ENCODE results near the gene ZNF592.
"Not testable (repeated sequence)": the region's sequence is repeated elsewhere in the genome, so short reads cannot be mapped to it uniquely, and the experiment has no call there.

ZNF592 gene, protein sequence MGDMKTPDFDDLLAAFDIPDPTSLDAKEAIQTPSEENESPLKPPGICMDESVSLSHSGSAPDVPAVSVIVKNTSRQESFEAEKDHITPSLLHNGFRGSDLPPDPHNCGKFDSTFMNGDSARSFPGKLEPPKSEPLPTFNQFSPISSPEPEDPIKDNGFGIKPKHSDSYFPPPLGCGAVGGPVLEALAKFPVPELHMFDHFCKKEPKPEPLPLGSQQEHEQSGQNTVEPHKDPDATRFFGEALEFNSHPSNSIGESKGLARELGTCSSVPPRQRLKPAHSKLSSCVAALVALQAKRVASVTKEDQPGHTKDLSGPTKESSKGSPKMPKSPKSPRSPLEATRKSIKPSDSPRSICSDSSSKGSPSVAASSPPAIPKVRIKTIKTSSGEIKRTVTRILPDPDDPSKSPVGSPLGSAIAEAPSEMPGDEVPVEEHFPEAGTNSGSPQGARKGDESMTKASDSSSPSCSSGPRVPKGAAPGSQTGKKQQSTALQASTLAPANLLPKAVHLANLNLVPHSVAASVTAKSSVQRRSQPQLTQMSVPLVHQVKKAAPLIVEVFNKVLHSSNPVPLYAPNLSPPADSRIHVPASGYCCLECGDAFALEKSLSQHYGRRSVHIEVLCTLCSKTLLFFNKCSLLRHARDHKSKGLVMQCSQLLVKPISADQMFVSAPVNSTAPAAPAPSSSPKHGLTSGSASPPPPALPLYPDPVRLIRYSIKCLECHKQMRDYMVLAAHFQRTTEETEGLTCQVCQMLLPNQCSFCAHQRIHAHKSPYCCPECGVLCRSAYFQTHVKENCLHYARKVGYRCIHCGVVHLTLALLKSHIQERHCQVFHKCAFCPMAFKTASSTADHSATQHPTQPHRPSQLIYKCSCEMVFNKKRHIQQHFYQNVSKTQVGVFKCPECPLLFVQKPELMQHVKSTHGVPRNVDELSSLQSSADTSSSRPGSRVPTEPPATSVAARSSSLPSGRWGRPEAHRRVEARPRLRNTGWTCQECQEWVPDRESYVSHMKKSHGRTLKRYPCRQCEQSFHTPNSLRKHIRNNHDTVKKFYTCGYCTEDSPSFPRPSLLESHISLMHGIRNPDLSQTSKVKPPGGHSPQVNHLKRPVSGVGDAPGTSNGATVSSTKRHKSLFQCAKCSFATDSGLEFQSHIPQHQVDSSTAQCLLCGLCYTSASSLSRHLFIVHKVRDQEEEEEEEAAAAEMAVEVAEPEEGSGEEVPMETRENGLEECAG (N-terminal part only)

DNA sequence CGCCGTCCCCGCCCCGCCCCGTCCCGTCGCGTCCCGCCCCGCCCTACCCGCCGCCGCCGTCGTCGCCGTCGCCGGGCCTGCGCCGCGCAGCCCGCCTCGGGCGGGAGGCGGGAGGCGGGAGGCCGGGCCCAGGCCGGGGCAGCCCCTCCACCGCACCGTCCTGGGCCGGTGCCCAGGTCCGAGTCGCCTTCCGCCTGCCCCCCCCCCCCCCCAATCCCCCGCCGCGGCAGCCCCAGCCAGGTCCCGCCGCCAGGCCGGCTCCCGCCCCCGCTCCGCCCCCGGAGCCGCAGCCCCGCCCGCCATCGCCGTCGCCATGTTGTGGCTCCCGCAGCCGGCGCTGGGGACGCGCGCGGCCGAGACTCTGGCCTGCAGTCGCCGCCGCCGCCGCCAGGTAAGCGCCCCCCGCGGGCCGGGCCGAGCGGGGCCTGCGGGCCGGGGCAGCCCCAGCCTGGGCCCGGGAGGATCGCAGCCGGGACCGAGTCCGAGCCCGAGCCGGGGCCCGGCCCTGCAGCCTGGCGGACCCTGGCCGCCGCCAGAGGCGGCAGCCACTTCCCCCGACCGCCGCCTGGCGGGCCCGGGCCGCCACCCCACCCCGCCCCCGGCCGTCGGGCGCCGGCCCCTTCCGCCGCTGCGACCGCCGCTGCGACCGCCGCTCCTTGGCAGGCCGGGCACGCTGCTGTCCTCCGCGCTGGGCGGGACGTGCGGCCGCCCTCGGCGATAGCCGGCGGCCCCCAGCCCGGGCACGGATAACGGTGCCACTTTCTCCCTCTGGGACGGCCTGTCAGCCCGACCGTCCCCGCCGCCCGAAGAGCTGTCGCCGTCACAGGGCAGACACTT, at the start of gene ZNF592:
Gene ZNF592, plus strand, starts transcription at position 319 of the 837 bp plus-strand sequence. CDS start 34,084 bp downstream, outside the sequence.
- no peak for DNase-seq (ENCODE audit: low read depth, low spot score)

DNA sequence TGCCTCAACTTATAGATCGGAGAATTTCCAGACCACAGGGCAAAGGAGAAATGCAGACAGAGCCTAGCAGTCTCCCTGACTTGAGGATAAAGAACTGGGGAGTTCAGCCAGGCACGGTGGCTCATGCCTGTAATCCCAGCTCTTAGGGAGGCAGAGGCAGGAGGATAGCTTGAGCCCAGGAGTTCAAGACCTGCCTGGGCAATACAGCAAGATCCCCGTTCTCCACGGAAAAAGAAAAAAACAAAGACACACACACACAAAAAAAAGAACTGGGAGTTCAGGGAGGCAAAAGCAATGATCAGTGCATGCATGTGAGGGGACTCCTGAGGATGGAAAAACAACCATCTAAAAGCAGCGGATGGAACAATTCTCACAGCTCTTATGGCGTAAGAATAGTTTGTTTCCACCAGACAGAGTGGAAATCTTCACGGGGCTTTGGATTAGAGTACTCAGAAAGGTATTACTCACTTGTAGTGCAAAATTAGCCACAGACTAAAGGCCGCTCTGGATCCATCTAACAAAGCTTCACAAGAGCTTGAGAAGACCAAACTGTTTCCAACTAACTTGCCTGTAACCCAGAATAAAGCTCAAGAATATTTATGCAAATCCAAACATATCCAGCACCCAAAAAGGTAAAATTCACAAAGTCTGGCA, 48.7 kb upstream of the ZNF592 start:
- DNase-seq (ENCODE audit: low read depth, low spot score) = no peak

DNA sequence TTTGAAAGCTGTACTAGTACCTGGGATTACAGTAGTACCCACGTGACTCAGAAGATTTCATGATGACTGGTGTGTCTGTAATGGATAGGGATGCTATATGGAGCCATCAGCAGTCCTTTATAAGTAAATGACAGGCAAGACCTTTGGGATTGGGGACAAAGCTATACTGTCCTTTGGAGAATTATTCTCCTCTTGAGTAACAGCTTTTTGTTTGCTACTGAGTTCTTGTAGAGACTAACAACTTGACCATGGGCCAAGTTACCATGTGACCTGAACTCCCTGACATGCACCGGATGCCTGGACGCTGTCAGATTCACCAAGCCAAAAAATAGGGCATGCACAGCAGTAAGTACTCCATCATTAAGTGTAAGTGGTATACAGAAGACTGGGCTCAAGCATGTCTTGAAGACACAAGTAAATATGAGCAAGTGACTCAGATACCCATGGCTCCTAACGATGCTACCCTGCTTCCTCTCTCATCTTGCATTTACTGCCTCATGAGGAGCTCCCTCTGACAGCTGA, 45.4 kb upstream of the ZNF592 start:
- DNase-seq (ENCODE audit: low read depth, low spot score) = no peak

DNA sequence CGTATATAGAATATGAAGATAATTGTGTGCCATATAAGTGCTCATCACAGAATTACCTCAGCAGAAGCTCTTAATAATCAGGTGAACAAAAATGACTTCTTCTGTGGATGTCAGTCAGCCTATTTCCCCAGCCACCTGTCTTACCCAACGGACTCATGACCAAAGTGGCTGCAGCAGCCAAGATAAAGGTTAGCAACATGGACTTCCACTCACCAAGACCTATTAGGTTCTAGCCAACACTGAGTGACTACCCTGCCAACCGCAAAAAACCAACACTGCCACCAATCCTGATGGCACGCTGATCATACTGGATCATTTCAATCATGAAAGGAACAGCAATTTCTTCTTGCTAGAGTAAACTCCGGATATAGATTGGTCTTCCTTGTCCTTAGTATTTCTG, 44.6 kb upstream of the ZNF592 start:
- no peak for DNase-seq (ENCODE audit: low read depth, low spot score)

DNA sequence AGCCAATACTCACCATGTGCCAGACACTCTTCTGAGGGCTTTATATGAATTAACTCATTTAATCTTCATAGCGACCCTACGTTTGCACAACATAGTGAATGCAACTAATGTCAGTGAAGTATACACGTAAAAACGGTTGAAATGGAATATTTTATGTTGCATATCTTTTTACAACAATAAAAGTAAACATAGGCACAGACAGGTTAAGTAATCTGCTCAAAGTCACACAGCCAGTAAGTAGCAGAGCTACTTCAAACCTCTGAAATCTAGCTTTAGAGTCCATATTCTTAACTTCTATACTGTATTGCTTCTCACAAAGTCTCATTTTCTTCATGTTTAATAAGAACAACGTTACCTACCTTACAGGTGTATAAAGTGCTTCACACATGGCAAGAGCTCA, 34.0 kb upstream of the ZNF592 start:
- DNase-seq (ENCODE audit: low read depth, low spot score) = no peak

DNA sequence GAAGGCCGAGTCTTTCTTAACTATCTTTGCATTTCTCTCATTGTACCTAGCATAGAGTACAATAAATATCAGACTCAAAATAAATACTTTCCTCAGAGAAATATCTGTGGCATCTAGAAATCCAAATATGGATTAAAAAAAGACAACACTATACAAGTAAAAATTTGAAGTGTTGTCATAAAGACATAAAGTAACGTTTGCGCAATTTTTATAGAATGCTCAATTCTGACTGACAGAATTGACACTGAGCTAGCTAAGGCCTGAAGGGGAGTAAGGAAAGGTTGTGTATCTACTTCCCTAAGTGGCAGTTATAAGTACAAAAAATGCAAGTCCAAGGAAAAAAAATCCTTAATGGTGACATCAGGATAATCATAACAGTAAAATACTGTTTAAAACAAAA, 33.6 kb upstream of the ZNF592 start:
- no peak for DNase-seq (ENCODE audit: low read depth, low spot score)

DNA sequence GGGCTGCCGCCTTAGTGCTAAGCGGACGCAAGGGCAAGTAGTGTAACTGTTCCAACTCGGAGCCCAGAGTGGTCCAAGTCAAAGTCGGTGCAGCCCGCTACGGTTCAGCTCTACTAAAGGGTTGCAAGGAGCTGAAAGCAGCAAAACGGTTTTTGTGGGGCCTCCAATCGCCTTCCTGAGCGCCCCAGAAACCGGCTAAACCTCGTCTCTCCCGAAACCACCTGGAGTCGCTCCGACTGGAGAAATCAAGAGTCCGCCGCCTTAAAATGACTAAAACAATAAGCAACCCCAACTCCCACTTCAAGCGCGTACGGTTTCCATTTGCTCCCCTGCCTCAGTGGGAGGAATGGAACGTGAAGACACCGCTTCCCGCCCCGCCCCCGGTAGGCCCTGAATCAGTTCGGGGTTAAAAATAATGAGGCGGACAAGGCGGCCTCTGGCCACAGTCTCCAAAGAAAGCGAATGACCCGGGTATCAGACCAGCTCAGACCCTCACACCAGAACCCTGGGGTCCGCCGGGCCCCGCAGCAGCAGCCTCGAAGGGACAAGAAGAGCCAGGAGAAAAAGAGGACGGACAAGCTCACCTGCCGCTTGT, 32.9 kb upstream of the ZNF592 start:
- no peak for DNase-seq (ENCODE audit: low read depth, low spot score)

DNA sequence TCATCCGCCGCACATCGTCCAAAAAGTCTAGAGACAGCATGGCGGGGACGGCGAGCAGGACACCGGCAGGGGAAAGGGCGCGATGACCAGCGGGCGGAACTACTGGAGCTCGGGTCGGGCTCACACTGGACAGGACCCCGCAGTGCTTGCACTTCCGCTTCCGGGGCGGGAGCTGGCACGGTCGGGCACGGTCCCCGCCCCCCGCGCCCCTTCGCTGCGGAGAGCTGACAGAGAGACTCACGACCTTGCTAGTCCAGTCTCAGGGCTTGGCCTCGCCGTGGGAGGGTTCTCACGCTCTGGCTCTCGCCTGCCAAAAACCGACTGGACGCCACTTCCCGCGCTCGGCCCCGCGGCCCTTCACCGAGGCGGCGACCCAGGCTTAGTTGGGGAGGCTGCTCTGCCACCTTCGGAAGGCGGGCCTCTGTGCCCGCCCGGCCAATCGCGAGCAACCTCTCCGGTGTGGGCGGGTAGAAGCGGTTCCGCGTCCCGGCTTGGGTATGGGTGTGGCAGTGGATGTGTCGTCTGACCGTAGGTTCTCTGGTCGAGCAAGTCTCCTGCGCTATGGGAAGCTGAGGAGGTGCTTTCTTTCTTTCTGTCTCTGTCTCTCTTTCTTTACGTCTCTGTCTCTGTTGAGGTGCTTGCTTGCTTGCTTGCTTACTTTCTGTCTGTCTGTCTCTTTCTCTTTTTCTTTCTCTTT, 32.2 kb upstream of the ZNF592 start, which contains the start of gene SEC11A:
Gene SEC11A, minus strand, starts transcription at position 104 of the 697 bp plus-strand sequence. Its CDS starts 64 bp downstream, at position 40.
- DNase-seq (ENCODE audit: low read depth, low spot score) = peak; percentile 85

DNA sequence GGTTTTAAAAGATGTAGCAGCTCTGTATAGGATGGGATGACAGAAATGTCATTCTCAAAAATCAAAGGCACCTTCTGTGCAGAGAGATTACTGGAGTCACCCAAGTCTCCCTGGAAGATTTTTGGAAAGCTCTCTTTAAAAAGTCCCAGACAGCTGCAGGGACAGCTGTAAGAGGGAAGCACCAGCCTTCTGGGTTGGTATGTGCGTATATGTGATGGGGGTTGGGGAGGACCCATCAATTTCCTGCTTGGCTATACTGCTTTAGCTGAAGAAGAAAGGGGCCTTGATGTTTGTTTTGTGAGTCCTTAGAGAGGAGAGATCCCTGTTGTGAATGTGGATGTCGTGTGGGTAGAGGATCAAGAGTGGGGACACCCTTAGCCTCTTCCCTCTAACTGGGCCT, 27.0 kb upstream of the ZNF592 start:
- no peak for DNase-seq (ENCODE audit: low read depth, low spot score)

DNA sequence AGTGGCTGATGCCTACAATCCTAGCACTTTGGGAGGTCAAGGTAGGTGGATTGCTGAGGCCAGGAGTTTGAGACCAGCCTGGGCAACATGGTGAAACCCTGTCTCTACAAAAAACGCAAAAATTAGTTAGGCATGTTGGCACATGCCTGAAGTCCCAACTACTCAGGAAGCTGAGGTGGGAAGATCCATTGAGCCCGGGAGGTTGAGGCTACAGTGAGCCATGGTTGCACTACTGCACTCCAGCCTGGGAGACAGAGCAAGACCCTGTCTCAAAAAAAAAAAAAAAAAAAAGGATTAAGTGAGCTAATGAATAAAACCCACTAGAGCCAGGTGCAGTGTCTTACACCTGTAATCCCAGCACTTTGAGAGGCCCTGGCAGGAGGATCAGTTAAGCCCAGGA, 25.8 kb upstream of the ZNF592 start:
- DNase-seq (ENCODE audit: low read depth, low spot score) = no peak

DNA sequence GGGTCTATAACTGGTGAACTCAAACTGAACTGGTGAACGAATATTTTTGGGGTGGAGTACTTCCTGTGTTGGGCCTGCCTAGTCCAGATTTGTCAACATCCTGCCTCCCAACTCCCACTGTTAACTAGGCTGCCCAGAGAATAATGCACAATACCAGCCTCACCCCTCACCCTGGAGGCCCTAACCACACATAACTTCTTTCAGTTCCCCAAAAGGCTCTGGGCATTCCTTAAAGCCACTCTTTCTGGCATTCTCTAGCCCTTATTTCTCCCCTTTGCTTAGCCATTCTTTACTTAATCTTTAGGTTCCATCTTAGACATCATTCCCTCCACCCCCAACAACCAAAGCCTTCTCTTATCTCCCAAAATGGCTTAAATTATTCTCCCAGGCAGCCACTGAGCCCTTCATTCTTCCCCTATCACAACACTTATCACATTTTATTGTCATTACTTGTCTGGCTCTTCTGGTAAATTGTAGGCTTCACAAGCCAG, 23.3 kb upstream of the ZNF592 start:
- DNase-seq (ENCODE audit: low read depth, low spot score) = no peak

DNA sequence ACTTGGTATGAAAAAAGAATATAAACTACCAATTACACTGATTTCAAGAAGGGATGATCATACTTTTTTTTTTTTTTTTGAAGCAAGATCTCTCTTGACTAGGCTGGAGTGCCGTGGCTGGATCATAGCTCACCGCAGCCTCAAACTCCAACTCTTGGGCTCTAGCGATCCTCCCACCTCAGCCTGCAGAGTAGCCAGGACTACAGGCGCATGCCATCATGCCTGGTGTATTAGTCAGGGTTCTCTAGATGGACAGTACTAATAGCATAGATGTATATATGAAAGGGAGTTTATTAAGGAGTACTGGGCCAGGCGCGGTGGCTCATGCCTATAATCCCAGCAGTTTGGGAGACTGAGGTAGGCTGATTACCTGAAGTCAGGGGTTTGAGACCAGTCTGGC, 21.0 kb upstream of the ZNF592 start:
- no peak for DNase-seq (ENCODE audit: low read depth, low spot score)

DNA sequence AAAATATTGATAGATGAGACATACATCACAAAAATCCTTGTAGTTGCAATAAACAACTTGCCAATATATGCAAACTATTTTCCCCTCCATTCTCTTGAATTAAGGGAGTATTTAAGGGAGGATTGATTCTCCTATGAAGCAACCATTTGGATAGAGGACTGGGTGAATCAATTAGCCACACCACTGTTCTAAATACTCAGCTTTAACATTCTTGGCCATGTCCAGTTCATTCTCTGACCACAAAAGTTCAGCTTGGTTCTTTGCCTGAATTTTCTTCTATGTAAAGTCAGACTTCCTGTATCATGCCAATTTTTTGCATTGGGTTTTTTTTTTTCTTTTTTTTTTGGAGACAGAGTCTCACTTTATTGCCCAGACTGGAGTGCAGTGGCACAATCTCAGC, 16.6 kb upstream of the ZNF592 start:
- DNase-seq (ENCODE audit: low read depth, low spot score) = no peak

DNA sequence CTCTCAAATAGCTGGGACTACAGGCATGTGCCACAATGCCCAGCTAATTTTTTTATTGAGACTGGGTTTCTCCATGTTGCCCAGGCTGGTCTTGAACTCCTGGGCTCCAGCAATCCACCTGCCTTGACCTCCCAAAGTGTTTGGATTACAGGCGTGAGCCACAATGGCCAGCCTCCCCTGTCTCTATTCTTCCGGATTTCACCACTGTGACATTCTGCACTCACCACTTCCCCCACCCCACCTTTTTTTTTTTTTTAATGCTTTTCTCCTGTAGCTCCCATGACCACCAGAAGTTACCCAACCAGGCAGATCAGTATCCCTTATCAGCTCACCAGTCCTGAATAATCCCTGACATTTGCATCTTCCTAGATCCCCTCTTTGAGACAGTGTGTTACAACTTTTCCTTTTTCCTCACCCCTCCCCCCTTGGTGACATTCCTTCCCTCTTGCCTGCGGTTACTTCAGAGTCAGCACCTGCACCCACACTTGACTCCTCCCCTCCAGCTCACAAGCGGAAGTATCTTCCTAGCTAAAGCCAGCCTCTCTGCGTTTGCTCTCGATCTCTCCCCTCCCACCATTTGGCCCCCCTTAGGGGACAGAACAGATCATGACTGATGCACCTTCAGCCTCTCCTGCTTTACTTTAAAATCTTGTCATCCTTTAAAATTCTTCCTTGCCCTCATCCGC, 13.5 kb upstream of the ZNF592 start:
- peak; percentile 94 for DNase-seq (ENCODE audit: low read depth, low spot score)

DNA sequence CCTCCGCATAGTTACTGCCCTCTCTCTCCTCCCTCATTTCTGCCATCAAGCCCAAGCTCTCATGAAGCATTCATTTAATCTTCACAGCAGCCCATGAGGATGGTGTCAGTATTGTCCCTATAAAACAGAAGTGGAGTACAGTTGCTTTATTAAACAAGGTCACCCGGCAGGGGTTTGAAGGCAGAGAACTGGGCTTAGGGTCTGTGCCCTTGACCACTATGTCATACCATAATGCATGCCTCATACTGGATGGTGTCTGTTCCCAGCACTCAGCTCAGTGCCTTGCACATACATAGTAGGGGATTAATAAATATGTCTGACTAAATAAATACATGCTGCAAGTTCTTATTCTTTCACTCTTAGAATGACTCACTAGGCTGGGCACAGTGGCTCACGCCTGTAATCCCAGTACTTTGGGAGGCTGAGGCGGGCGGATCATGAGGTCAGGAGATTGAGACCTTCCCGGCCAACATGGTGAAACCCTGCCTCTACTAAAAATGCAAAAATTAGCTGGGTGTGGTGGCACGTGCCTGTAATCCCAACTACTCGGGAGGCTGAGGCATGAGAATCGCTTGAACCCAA, 12.8 kb upstream of the ZNF592 start:
- DNase-seq (ENCODE audit: low read depth, low spot score) = not testable (repeated sequence)

DNA sequence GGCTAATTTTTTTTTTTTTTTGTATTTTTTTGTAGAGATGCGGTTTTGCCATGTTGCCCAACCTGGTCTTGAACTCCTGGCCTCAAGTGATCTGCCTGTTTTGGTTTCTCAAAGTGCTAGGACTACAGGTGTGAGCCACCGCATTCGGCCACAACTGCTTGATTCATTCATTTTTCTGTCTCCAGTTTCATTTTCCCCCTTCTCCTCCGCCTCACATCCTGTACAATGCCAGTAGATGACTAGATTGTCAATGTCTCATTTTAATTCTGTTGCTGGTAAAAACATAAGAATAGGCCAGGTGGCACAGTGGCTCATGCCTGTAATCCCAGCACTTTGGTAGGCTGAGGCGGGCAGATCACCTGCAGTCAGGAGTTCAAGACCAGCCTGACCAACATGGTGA, 12.0 kb upstream of the ZNF592 start:
- no peak for DNase-seq (ENCODE audit: low read depth, low spot score)

DNA sequence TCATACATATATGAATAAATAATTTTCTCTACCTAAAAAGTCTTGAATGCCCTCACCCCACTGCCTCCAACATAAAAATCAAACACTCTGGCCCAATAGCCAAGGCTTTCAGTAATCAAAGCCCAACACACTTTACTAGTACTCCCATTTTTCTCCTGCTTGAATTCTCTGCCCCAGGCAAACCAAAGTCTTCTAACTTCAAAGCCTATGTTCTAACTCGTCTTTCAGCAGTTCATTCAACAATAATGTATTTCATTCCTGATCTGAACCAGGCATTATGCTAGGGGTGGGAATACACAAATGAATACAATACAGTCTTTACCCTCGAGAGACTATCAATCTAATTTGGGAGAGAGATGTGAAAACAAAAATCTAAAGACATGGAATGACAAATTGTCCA, 11.4 kb upstream of the ZNF592 start:
- DNase-seq (ENCODE audit: low read depth, low spot score) = no peak

DNA sequence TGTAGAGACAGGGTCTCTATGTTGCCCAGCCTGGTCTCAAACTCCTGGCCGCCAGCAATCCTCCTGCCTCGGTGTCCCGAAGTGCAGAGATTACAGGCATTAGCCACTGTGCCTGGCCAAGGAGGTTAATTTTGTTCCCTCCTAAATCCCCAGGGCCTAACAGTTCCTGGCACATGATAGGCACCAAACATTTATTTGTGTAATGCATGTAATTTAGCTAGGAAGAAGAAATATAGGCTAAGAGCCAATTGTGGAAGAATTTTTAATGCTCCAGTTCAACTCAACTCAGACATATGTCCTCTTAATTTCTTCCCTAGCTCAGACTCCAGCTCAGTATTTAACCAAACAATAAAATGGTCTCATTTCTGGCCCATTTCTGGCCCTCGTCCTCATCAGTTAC, 7.7 kb upstream of the ZNF592 start:
- no peak for DNase-seq (ENCODE audit: low read depth, low spot score)

All from iPS DF 19.7 (cell line).